Sciatic nerve (tissue), 2 donors: ENCODE results near the gene MT1G. TPM values are rescaled to one million over a fixed set of nuclear protein-coding genes. Genes with fewer than 3 reads are reported as not detected.
A peak's percentile ranks its signal among the peaks of the same experiment; 100 is the strongest.
"Not testable (repeated sequence)": the region's sequence is repeated elsewhere in the genome, so short reads cannot be mapped to it uniquely, and the experiment has no call there.

ENCODE experiments used
- ATAC-seq: fragments of 200-7000 bp; cut with Tn5 transposase; one replicate; pipeline ENCODE4 v1.9.1; 2020; ENCODE audit warnings: mild to moderate bottlenecking, moderate library complexity
- DNase-seq: peaks from one replicate; pipeline ENCODE4 v3.0.0-alpha.2; 2020; ENCODE audit warnings: low spot score
- intact Hi-C: fragments of 100-400 bp; cut with DNase I; formaldehyde crosslinking; loops from one replicate; pipeline ENCODE4 v1.14.2; 2022
- total RNA-seq: library from RNA; stranded (reverse); fragmentation: NEBNext Ultra II Directional; extraction: Animal tissue kit (Norgen Biotek cat#: 25700); gene quantifications from one replicate; pipeline ENCODE4 v1.2.1, GENCODE V29; 2021
- donor health status: DM: no; HTN: no; CAD: no.
- donor health status: DM: no; HTN: no; CAD: no.

MT1G gene
- total RNA-seq, 1 donor from 2014 or later: 2.5 TPM

DNA sequence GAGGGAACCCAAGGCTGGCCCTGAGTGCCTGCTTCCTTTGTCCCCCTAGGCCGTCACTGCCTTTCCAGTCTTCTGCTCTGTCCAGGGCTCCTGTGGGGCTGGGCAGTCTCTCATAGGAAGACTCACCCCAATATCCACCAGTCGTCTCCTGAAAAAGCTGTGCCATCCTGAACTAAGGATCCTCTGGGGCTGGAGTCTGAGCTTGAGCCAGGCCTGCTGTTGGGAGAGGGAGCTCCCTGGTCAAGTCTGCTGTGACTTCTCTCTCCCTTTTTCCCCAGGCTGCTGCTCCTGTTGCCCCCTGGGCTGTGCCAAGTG is 2.7 kb upstream of the MT1G start:
- DNase-seq (no peak), ATAC-seq (no peak)
- intact Hi-C loops: no loop called here

DNA sequence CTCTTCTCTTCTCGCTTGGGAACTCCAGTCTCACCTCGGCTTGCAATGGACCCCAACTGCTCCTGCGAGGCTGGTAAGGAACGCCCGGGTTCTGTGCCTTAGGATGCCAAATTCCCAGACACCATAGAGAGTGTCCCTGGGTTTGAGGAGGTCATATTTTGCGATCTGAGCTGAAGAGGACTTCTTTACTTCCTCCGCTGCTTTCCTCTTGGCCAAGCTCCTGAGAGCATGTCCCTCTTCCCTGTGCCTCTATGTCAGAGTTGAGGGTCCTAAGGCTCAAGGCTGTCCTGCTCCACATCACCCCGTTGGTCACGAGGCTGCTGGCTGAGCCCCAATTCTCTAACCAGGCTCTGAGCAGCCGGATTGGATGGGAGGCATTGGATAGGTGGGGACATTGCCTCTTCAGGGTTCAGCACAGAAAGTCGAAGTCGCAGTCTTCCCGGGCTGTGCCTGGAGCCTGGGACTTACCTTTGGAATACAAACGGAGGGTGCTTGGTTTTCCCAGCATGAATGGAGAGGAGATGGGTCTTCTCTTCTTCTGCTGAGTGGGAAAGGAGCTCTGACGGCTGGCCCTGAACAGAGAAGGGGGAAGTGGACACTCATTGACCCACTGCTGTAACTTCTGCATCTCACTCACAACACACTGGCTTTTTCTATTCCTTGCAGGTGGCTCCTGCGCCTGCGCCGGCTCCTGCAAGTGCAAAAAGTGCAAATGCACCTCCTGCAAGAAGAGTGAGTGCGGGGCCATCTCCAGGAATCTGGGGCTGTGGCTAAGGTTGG is 2.2 kb upstream of the MT1G start:
- no peak for DNase-seq
- no peak for ATAC-seq
- intact Hi-C loops: no loop called here

DNA sequence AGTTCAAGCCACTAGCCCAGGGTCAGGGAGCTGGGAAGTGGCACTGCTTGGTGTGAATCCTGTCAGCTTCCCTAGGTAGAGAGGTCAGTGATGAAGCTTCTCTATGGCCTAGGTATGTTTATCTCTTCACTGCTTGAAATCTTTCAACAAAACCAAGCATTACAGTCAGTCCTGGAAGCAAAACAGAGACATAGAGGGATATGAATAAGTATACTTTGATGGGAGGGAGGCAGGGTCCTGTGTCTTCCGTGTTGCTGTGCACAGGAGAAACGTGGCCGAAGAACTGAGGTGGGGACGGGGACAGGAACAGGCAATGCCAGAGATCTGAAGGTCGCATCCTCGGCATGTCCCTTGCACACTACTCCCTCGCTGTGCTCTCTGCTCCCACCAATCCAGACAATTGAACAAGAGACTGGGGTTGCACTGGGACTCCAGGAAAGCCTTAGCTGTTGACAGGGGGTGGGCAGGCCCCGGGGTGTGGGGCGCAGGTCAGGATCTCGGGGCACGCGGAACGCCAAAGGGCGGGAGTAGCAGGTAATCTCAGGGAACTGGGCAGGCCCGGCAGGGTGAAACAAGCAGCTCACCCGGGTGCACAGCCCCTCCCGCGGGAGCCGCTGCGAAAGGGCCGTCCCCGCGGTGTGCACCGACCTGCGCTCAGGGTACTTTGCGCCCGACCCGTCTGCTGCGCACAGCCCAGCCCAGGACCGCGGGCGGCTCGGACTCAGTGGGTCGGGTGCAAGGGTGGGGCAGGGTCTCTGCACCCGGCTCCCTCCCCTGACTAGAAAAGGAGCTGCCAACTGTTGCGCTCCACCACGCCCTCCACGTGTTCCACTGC is 1.4 kb upstream of the MT1G start, which contains the start of gene MT1H:
TSS of gene MT1H (plus strand) at position 810 of the 835 bp plus-strand sequence. CDS start 71 bp downstream, outside the sequence.
- DNase-seq (no peak), ATAC-seq (no peak)
- intact Hi-C loops: no loop called here

DNA sequence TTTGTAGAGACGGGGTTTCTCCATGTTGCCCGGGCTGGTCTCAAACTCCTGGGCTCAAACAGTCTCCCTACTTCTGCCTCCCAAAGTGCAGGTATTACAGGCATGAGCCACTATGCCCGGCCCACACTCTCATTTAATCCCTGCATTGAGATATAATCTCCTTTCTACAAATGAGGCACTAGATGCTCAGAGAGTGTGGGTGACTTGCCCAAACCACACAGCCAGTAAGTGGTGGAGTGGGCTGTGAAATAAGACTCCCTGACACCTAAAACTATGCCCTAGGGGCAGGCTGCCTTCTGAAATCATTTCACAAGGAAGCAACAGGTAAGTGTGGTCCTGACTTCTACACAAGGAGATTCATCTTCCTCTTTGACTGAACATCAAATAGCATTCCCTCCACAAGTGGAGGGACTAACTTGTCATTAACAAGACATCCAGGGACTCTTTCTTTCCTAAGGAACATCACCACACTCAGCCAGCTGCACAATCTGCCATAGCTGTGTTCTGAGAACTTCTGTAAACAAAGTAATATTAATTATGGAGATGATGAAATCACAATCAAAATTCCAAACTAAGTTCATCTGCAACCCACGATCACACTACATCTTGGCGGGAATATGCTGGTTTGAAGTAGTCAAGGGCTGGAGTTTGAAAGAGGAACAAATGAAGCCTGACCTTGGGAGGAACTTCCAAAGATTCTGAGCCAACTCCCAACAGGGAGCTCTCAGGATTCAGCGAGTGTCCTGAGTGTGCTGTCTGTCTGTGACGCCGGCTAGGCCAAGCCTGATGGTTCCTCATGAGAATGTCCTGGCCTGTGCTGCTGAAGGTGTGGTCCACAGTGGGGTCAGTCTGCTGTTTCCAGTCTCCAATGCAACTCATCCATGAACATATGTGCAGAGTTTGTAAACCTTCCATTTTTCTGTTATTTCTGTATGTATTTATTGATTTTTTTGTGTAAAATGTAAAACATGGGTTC is 2.3 kb downstream of the MT1G start:
- ATAC-seq, intact Hi-C loops, DNase-seq: not testable (repeated sequence)

DNA sequence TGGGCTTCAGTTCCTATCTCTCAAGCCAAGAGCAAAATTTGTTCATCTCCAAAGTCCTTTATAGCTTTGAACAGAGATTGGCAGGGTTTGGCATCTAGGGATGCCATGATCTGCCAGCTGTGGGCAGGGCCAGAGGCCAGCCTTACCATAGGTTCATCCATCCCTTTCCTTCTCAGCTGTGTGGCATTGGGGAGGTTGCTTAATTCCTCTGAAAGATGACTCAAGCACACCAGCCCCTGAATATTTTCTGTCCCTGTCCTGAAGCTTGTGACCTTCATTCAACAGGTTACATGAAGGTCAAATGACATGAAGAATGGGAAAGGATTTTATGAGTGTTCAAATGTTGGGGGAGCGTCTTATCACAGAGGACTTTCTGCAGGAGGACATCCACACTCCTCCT is 3.4 kb downstream of the MT1G start:
- intact Hi-C loops: no loop called here
- DNase-seq (no peak), ATAC-seq (no peak)

DNA sequence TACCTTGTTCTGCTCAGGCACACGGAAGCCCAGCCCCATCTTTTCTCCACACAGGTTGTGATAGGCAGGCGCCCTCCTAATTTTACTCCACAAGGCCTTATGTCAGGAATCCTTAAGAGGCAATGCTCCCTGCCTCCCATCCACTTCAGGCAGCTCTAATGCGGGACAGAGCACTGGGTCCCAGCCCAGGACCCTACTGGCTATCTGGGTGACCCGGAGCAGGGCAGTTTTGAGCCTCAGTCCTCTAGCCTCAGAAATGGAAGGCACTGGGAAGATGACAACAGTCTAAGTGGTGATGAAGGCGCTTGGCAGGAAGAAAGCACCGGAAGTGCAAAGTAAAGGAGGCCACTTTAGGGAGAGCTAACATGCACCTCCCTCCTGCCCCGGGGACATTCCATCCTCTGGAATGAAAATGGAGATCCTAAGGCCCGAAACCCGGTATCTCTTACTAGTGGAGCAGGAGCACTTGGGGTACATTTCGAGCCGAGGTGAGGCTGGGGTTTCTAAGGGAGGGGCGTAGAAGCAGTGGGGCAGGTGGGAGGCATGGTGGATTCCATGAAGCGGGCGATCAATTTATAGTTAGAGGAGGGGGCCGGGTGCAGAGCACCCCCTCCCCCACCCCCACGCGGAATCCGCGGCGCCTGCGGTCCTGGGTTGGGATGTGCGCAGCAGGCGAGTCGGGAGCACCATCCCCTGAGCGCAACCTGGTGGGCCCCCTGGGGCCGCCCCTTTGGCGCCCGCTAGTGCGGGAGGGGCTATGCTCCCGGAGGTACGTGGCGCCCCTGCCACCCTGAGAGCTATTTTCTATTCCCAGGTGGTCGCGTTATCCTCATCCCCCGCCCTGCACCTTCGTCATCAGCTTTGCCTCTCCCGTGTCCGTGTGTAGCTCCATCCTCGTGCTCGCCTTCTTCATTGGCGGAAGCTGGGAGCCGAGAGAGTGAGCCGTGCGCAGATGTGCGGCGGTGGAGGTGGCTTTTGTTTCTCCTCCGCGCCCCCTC is 5.2 kb downstream of the MT1G start:
- no peak for ATAC-seq
- intact Hi-C loops: no loop called here

GRCh38 chr16:56658327-56658875 is 9.5 kb downstream of the MT1G start:
- no peak for ATAC-seq
- no peak for DNase-seq
- intact Hi-C loops: no loop called here

More for the DNA sequence above, 5.2 kb downstream of the MT1G start:
- DNase-seq: no peak

GRCh38 chr16:56657555-56658326 is 10.1 kb downstream of the MT1G start, which contains the start of gene MT1F:
MT1F (plus strand) TSS chr16:56657959; CDS start chr16:56658059, 100 bp downstream.
- peak; percentile 79 for ATAC-seq
- intact Hi-C loops: no loop called here
- DNase-seq: peak; percentile 77

DNA sequence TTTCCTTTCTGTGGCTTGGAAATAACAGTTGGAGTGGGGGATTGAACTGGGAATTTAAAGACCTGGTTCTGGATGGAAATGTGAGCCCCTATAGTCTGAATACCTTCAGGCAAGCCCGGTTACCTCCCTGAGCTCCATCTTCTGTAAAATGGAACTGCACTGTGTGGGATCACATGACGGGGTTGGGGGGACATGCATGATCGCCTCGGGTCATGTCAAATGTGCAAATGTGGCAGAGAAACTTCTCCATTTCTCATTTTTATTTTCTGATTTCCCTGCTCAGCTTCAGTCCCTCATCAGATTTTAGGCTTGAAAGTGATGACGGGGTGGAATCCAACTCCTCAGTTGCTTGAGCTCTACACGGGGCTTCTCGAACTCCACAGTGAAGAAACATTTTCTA is 14.6 kb downstream of the MT1G start:
- DNase-seq (no peak), ATAC-seq (no peak)
- intact Hi-C loops: no loop called here

GRCh38 chr16:56652600-56652999 is 15.3 kb downstream of the MT1G start:
- DNase-seq: no peak
- no peak for ATAC-seq
- intact Hi-C loops: no loop called here

DNA sequence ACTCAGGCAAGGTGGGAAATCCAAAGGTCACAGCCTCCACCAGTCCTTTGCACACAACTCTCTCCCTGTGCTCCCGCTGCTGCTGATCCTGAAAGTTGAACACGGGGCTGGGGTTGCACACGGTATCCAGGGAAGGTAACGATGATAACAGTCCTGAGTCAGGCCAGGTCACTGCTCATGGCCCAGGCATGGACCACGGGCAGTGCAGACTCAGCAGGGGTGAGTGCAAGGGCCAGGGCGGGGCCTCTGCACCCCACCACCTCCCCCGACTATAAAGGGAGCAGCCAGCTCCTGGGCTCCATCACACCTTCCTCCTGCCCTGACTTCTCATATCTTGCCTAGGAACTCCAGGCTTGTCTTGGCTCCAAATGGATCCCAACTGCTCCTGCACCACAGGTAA is 16.3 kb downstream of the MT1G start, which contains the start of gene MT1B:
TSS of gene MT1B (plus strand) at position 301 of the 400 bp plus-strand sequence. CDS start at position 369, 68 bp downstream.
- DNase-seq (no peak), ATAC-seq (no peak)
- intact Hi-C loops: no loop called here

DNA sequence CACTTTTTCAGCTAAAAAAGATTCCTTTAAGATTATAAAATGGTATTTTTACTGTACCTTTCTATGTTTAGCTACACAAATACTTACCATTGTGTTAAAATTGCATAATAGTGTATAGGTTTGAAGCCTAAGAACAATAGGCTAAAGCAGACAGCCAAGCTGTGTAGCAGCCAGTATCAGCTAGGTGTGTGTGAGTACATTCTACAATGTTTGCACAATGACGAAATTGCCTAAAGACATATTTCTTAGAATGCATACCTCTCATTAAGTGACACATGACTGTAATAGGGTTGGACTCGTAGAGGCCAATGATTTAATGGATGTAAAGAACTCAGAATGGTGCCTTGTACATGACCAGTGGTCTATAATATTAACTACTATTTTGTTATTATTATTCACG is 18.0 kb downstream of the MT1G start:
- ATAC-seq (no peak), DNase-seq (no peak)
- intact Hi-C loops: no loop called here

- DNase-seq (no peak), ATAC-seq (no peak)
- intact Hi-C loops: no loop called here
Measured at GRCh38 chr16:56649271-56649670, 18.6 kb downstream of the MT1G start.

DNA sequence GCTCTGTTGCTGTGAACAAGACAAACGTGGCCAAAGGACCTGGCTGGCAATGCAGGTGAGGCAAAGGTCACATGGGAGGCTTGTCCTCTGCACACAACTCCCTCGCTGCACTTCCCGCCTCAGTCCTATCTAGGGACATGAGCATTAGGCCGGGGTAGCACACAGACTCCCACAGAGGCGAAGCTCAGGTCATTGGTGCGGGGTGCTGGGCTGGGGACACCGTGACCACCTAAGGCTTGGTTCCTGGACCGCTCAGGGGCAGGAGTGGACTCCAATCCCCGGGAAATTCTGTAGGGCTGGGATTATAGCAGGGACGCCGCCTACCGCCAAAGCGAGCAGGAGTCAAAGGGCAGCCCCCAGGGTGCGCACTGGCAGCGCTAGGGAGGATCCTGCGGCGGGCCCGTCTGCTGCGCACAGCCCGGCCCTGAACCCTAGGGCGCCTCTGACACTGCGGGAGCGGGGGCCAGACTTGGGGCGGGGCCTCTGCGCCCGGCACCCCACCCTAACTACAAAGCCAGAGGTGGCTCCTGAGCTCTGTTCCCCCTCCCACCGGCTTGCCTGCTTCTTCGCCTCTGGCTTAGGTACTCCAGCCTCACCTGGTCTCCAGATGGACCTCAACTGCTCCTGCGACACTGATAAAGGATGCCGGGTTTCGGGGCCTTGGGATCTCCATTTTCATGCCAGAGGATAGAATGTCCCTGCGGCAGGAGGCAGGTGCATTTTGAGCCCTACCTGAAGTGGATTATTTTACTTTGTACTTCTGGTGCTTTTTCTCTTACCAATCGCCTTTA is 20.0 kb downstream of the MT1G start:
- no peak for ATAC-seq
- intact Hi-C loops: no loop called here
- DNase-seq: no peak

DNA sequence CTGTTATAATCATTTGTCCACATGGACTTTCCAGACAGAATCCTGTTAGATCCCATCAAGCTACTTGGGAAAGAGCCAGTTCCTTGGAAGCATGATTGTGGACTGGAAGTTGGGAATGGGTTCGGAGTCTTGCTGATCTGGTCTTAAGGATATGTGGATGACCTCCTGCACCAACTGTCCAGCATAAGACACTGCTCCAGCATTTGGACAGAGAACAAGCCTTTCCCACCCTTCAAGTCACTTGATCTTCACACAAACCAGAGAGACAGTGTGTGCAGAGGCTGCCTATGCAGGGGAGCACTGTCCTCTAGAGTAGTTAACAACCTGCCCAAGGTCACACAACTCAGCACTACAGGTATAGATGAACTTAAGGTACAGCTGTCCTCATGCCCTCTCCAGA is 22.0 kb downstream of the MT1G start:
- DNase-seq: no peak
- no peak for ATAC-seq
- intact Hi-C loops: no loop called here

DNA sequence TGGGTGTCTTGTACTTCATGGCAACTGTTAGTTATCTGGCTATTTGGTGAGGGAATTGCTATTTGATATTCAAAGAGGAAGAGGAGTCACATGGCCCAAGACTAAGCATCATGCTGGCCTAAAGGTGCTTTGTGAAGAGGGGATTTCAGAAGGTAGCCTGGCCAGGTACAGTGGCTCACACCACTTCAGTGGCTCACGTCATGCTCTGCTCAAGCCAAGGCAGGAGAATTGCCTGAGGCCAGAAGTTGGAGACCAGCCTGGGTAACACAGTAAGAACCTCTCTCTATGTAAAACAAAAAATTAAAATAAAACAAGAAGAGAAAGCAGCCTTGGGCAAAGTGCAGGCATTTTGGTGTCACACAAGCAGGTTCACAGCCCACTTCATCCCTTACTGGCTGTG is 22.6 kb downstream of the MT1G start:
- no peak for DNase-seq
- intact Hi-C loops: no loop called here
- no peak for ATAC-seq
